Skeletal muscle cell (primary cell): ENCODE results near the gene IFI27.
A peak's percentile ranks its signal among the peaks of the same experiment; 100 is the strongest.

Source experiments
- DNase-seq: peaks from one replicate; pipeline ENCODE4 v3.0.0-alpha.2; 2010; ENCODE audit warnings: low read depth
- H3K4me3 ChIP-seq: 2 replicates; pipeline ENCODE4 v1.5.1; 2011; ENCODE audit warnings: low read depth, mild to moderate bottlenecking, control low read depth, low read length, moderate library complexity

IFI27 gene

DNA sequence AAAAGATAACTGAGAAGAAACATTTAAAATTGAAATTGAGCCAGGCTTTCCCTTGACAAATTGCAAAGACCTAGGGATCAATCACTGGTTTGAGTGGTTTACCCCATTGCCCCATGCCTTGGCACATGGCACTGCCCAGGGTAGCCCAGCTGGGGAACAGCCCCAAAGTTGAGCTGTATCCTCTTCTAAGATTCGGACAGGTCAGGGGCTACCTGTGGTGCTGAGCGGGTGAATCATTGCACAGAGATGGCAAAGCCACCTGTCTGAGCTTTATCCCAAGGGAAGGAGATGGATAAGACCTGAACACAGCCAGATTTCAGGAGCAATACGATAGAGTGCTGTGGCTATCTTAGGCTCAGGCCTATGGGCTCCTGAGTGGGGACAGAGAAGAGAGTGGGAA lies 11.9 kb downstream of the IFI27 start:
- no peak for DNase-seq
- H3K4me3 ChIP-seq = no peak overlapping the region

GRCh38 chr14:94123296-94123695 lies 12.8 kb downstream of the IFI27 start:
- no peak for DNase-seq
- H3K4me3 ChIP-seq = no peak overlapping the region

- no peak for DNase-seq
- no peak overlapping the region for H3K4me3 ChIP-seq
Observed at GRCh38 chr14:94123868-94124267, 13.3 kb downstream of the IFI27 start.

DNA sequence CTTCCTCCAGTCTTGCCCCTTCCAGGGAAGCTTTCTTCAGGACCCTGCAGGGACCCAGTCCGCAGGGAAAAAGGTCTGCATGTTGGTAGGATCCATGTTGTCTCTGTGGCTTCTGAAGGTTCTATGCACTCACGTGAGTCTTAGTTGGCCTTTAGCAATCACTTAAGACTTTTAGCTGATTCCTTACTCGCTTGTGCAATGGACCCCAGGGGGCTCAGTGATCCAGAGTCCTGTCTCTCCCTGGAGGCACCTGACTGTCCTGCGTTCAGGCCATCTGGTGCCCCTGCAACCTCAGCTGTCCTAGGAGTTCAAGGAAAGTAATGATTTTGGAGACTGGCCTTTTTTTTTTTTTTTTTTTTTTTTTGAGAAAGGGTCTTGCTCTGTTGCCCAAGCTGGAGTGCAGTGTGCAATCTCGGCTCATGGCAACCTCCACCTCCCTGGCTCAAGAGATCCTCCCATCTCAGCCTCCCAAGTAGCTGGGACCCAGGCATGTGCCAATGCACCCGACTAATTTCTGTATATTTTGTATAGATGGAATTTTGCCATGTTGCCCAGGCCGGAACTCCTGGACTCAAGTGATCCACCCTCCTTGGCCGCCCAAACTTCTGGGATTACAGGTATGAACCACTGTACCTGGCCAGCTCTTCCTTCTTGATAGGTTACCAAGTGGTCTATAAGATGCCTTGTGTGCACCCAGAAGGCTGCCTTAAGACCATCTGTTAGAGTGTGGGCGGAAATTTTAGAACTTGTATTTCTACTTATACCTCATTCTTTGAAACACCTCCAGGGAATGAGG lies 14.2 kb downstream of the IFI27 start:
- H3K4me3 ChIP-seq = no peak overlapping the region
- DNase-seq = no peak

GRCh38 chr14:94125659-94126418 lies 15.3 kb downstream of the IFI27 start:
- no peak overlapping the region for H3K4me3 ChIP-seq
- no peak for DNase-seq

DNA sequence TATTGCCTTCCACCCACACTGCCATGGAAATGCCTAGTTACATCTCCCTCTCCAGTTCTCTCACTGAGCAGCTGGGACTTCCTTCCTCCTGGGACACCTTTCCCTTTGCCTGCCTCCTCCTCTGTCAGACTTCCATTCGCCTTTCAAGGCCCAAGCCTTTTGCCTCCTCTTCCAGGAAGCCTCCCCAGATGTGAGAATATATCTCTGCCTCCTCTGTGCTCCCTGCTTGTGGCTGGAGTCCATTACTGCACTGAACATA lies 15.8 kb downstream of the IFI27 start:
- no peak overlapping the region for H3K4me3 ChIP-seq
- no peak for DNase-seq

- no peak for DNase-seq
- H3K4me3 ChIP-seq = no peak overlapping the region
Observed at GRCh38 chr14:94126800-94127199, 16.3 kb downstream of the IFI27 start.

DNA sequence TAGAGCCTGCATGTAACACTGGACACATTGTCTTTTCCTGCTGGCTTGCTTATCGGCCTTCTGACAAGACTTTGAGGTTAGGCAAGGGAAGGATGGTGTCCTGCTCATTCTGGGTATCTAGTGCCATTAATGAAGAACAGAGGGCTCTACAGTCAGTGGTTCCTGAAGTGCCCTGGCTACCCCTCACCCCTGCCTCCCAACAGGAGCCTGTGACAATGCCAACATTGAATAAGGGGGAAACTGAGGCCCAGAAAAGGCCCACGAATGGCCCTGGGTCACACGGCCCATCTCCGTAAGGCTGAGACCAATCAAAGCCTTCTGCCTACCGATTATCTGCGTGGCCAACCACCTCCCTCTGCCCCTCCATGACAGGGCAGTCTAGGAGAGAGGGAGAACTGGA lies 16.8 kb downstream of the IFI27 start:
- H3K4me3 ChIP-seq = no peak overlapping the region
- no peak for DNase-seq

GRCh38 chr14:94128216-94128839 lies 17.8 kb downstream of the IFI27 start:
- DNase-seq = no peak
- H3K4me3 ChIP-seq = peak overlapping the region; percentile 64

DNA sequence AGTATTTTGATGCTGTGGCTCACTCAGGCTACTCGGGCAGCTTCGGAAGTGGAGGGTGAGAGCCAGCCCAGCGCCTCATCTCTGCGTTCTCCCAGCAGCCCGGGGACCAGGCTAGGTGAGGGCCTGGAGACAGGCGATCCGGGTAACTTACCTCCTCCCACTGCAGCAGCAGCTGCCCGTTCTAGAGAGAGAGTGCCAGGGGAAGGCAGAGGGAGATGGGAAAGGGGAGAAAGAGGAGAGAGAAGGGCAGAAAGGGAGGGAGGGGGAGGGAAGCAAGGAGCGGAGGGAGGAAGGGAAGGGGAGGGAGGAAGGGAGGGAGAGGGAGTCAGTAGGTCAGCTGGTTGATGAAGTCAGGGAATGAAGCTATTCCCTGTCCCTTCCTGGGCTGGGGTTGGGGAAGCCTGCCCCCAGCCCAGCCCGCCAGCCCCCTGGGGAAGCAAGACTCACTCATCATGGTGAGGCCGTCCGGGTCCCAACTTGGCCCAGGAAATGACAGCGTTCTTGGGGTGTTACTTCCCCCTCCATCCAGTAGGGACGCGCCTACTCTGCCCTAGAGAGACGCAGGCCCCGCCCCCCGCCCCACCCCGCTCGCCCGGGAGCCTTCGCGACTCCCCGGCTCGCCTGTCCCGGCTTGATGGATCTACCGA lies 18.7 kb downstream of the IFI27 start, which contains the start of gene IFI27L2:
Gene IFI27L2, minus strand, starts transcription at position 494 of the 647 bp plus-strand sequence. Its CDS starts 40 bp downstream, at position 454.
- H3K4me3 ChIP-seq = peak within 1 kb of the TSS; percentile 64
- DNase-seq = peak; percentile 43

GRCh38 chr14:94129758-94130414 lies 19.4 kb downstream of the IFI27 start:
- DNase-seq = no peak
- H3K4me3 ChIP-seq = peak overlapping the region; percentile 64

DNA sequence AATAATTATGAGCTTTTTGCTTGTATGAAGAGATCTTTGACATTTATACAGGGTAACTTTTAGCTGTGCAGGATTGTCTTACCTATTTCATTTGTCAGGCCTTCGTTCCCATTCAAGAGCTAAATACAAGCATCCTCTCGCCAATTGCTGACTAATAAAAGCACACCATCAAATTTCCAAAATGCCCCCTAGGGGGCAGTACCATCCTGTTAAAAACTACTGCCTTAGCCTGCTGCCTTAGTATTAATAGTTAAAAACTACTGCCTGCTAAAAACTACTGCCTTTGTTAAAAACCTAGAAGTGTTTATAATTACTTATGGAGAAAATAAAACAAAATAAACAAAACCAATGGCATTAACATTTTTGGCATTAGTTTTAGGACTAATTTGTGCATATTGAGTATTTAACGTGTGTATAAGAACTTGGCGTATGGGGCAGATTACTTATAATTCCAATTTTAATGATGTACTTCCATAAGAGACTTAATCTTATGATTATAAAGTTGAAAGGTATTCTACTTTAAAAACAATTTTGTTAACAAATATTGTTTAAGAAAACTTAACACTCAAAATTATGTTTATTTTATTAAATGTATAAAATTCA lies 21.9 kb downstream of the IFI27 start:
- H3K4me3 ChIP-seq = no peak overlapping the region

DNA sequence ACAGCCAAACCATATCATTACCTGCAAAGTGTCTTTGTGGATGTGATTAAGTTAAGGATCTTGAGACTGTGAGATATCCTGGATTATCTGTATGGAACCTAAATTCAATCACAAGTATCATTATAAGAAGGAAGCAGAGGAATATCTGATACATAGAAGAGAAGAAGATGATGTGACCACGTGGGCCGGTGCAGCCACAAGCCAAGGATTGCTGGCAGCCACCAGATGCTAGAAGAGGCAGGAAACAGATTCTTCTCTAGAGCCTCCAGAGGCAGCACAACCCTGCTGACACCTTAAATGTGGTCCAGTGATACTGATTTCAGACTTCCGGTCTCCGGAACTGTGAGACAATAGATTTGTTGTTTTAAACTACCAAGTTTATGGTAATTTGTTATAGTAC lies 24.9 kb downstream of the IFI27 start:
- no peak for DNase-seq
- H3K4me3 ChIP-seq = no peak overlapping the region

More for the DNA sequence above, 21.9 kb downstream of the IFI27 start:
- no peak for DNase-seq

GRCh38 chr14:94136575-94137331 lies 26.2 kb downstream of the IFI27 start:
- no peak for DNase-seq
- H3K4me3 ChIP-seq = no peak overlapping the region

DNA sequence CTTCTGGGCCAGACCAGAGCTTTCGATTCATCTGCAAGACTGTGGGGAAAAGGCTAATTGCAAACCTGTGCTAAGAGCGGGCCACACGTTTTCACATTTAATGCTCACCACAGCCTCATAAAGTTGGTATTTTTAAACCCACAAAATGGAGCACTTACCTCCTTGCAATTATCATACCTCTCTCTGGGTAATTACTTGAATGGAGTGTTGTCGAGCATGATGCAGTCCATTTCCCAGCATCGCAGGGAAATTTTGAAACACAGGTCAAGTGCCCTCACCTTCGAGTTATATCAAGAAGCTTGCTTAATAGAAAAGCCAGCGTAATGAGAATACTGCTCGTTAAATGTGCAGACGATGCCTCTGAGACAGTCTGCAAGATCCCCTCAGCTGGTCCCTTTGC lies 27.7 kb downstream of the IFI27 start:
- no peak overlapping the region for H3K4me3 ChIP-seq
- no peak for DNase-seq

GRCh38 chr14:94139006-94139405 lies 28.5 kb downstream of the IFI27 start:
- no peak for DNase-seq
- no peak overlapping the region for H3K4me3 ChIP-seq

- H3K4me3 ChIP-seq = no peak overlapping the region
- DNase-seq = no peak
Observed at GRCh38 chr14:94139421-94139820, 28.9 kb downstream of the IFI27 start.

- H3K4me3 ChIP-seq = no peak overlapping the region
- no peak for DNase-seq
Observed at GRCh38 chr14:94142247-94142646, 31.7 kb downstream of the IFI27 start.

- no peak for DNase-seq
Observed at GRCh38 chr14:94142836-94143235, 32.3 kb downstream of the IFI27 start.

More at GRCh38 chr14:94142836-94143235, 32.3 kb downstream of the IFI27 start:
- no peak overlapping the region for H3K4me3 ChIP-seq
